ENCODE measurements around the gene ADGRV1. TPM values are rescaled to one million over a fixed set of nuclear protein-coding genes. Genes with fewer than 3 reads are reported as not detected.

ADGRV1 gene
- polyA plus RNA-seq, 1 donor from 2014 or later = not detected

- Mint-ChIP-seq H3K9me3 (peaks cover 0 to 3% (median 1%) of the 10 kb centered on the region in 3 donors), H3K4me3 (no peak overlapping the region), H3K27me3 (no peaks in the 10 kb centered on the region), H3K36me3 (no peaks in the 10 kb centered on the region), H3K4me1 (no peaks in the 10 kb centered on the region), H3K27ac (no peak overlapping the region)
These were observed 567.3 kb downstream of the ADGRV1 start for GRCh38 chr5:91125916-91126315.

GRCh38 chr5:91126448-91126847 is 567.9 kb downstream of the ADGRV1 start:
- Mint-ChIP-seq H3K4me1 (no peaks in the 10 kb centered on the region), H3K27ac (no peak overlapping the region), H3K36me3 (no peaks in the 10 kb centered on the region), H3K9me3 (peaks cover 0 to 3% (median 1%) of the 10 kb centered on the region in 3 donors), H3K4me3 (no peak overlapping the region), H3K27me3 (no peaks in the 10 kb centered on the region)

- no peaks in the 10 kb centered on the region for H3K4me1 Mint-ChIP-seq
- peaks cover 0 to 3% (median 1%) of the 10 kb centered on the region in 3 donors for H3K9me3 Mint-ChIP-seq
- no peak overlapping the region for H3K4me3 Mint-ChIP-seq
- H3K27me3 Mint-ChIP-seq = peaks cover 1% of the 10 kb centered on the region
- H3K36me3 Mint-ChIP-seq = no peaks in the 10 kb centered on the region
- no peak overlapping the region for H3K27ac Mint-ChIP-seq
These were observed 568.3 kb downstream of the ADGRV1 start for GRCh38 chr5:91126888-91127287.

- Mint-ChIP-seq H3K36me3 (no peaks in the 10 kb centered on the region), H3K4me1 (peaks cover 0 to 3% (median under 1%) of the 10 kb centered on the region in 3 donors), H3K27ac (no peak overlapping the region), H3K27me3 (peaks cover 1% of the 10 kb centered on the region), H3K9me3 (peaks cover 0 to 3% (median 1%) of the 10 kb centered on the region in 3 donors), H3K4me3 (no peak overlapping the region)
These were observed 569.0 kb downstream of the ADGRV1 start for GRCh38 chr5:91127456-91128081.

DNA sequence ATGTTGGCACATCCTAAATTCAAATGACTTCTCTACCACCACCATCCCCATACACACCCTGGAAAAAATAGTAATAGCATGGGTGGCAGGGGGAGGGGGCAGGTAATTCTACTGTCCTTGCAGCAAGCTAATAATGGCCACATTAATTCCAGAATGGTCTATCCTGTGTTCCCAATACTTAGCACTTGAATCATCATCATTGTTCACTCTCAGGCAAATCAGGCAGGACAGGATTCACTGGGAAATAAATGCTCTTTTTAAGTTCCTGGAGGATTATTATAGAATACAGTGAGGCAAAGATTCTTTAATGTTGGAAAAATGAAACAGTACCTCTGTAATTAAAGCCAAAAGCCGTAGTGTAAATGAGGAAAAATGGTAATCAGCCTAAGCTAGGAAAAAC is 570.0 kb downstream of the ADGRV1 start:
- Mint-ChIP-seq H3K27ac (peak overlapping the region in 1 of 3 donors; percentile 6), H3K27me3 (peaks cover 1% of the 10 kb centered on the region)

DNA sequence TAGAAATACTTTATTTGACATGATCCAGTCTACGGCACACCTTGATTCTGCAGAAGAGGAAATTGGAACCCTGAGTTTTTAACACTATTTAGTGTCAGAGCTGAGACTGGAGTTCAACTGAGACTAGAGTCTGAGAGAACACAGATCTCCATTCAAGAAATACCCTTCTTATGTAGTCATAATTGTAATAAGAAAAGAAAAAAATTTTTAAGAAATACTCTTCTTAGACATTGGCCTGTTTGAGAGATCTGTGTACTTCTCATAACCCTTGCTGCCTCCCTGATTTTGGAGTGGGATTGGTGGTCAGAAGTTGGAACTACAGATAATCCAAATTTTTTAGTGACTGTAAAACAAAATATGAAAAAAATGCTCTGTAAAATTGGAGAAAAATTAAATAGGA is 571.2 kb downstream of the ADGRV1 start:
- Mint-ChIP-seq H3K4me1 (peaks cover 0 to 6% (median 3%) of the 10 kb centered on the region in 3 donors), H3K27ac (no peak overlapping the region), H3K27me3 (peaks cover 1% of the 10 kb centered on the region), H3K4me3 (no peak overlapping the region), H3K9me3 (peaks cover 0 to 3% (median 0%) of the 10 kb centered on the region in 3 donors), H3K36me3 (no peaks in the 10 kb centered on the region)

More for the DNA sequence above, 570.0 kb downstream of the ADGRV1 start:
- Mint-ChIP-seq H3K4me1 (peaks cover 0 to 6% (median 3%) of the 10 kb centered on the region in 3 donors), H3K4me3 (no peak overlapping the region), H3K36me3 (no peaks in the 10 kb centered on the region), H3K9me3 (peaks cover 0 to 3% (median 0%) of the 10 kb centered on the region in 3 donors)

- H3K36me3 Mint-ChIP-seq = no peaks in the 10 kb centered on the region
- peaks cover 0 to 3% (median 0%) of the 10 kb centered on the region in 3 donors for H3K9me3 Mint-ChIP-seq
- no peak overlapping the region for H3K27ac Mint-ChIP-seq
- peaks cover 0 to 6% (median 3%) of the 10 kb centered on the region in 3 donors for H3K4me1 Mint-ChIP-seq
- H3K4me3 Mint-ChIP-seq = no peak overlapping the region
- peaks cover 1% of the 10 kb centered on the region for H3K27me3 Mint-ChIP-seq
These were observed 572.2 kb downstream of the ADGRV1 start for GRCh38 chr5:91130759-91131158.

DNA sequence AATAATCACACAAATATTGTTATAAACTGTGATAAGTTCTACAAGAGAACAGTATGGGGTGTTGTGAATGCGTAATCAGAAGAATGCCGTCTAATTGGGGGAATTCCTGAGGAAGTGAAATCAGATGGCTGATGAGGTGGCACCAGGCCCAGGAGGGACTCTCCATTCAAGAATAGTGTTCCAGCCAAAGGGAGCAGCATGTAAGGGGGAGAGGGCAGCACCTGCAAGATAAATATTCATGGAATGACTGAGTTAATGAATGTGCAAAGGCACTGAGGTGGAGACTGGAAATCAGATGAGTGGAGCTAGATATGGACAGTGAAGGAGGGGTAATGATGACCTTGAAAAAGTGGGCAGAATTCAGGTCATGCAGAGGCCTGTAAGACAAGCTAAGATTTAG is 574.0 kb downstream of the ADGRV1 start:
- Mint-ChIP-seq H3K4me3 (no peak overlapping the region), H3K4me1 (peaks cover 0 to 6% (median 3%) of the 10 kb centered on the region in 3 donors), H3K36me3 (no peaks in the 10 kb centered on the region), H3K9me3 (peaks cover 0 to 3% (median 0%) of the 10 kb centered on the region in 3 donors), H3K27ac (peak overlapping the region in 1 of 3 donors; percentile 3), H3K27me3 (peaks cover 1% of the 10 kb centered on the region)

GRCh38 chr5:91133183-91133582 is 574.6 kb downstream of the ADGRV1 start:
- Mint-ChIP-seq H3K27ac (no peak overlapping the region), H3K4me3 (no peak overlapping the region), H3K4me1 (peaks cover 0 to 6% (median 3%) of the 10 kb centered on the region in 3 donors), H3K9me3 (peaks cover 0 to 3% (median 0%) of the 10 kb centered on the region in 3 donors), H3K27me3 (peaks cover 1% of the 10 kb centered on the region), H3K36me3 (no peaks in the 10 kb centered on the region)

- peaks cover 1% of the 10 kb centered on the region for H3K27me3 Mint-ChIP-seq
- peaks cover 0 to 6% (median 3%) of the 10 kb centered on the region in 3 donors for H3K4me1 Mint-ChIP-seq
- no peaks in the 10 kb centered on the region for H3K36me3 Mint-ChIP-seq
- no peak overlapping the region for H3K4me3 Mint-ChIP-seq
- peaks cover 0 to 2% (median 0%) of the 10 kb centered on the region in 3 donors for H3K9me3 Mint-ChIP-seq
- no peak overlapping the region for H3K27ac Mint-ChIP-seq
These were observed 577.1 kb downstream of the ADGRV1 start for GRCh38 chr5:91135475-91136248.

GRCh38 chr5:91136271-91136670 is 577.7 kb downstream of the ADGRV1 start:
- Mint-ChIP-seq H3K9me3 (no peaks in the 10 kb centered on the region), H3K27ac (no peak overlapping the region), H3K36me3 (no peaks in the 10 kb centered on the region), H3K4me1 (peaks cover 0 to 6% (median 3%) of the 10 kb centered on the region in 3 donors), H3K27me3 (peaks cover 1% of the 10 kb centered on the region), H3K4me3 (no peak overlapping the region)

DNA sequence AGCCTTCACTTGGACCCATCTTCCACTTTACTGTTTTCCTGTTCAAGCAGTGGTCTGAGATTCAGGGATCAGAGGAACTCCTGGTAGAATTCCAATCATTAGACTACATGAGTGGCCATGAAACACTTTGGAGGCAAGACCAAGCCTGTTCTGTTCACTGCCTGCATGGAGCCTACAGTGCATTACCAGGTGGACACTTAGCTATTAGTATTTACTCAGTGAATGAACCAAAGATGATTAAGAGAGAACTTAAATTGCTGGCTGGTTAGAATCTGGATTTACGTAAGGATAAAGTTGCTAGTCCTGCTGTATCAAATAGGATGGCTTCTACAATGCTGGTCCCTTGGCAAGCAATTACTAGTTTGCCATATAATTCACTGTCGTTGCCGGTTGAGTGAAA is 579.0 kb downstream of the ADGRV1 start:
- Mint-ChIP-seq H3K27ac (no peak overlapping the region), H3K4me3 (no peak overlapping the region), H3K9me3 (no peaks in the 10 kb centered on the region), H3K4me1 (peaks cover 0 to 2% (median 1%) of the 10 kb centered on the region in 3 donors), H3K36me3 (no peaks in the 10 kb centered on the region), H3K27me3 (no peaks in the 10 kb centered on the region)

- H3K4me1 Mint-ChIP-seq = no peaks in the 10 kb centered on the region
- no peak overlapping the region for H3K27ac Mint-ChIP-seq
- H3K4me3 Mint-ChIP-seq = no peak overlapping the region
- no peaks in the 10 kb centered on the region for H3K36me3 Mint-ChIP-seq
- H3K27me3 Mint-ChIP-seq = no peaks in the 10 kb centered on the region
- H3K9me3 Mint-ChIP-seq = no peaks in the 10 kb centered on the region
These were observed 581.1 kb downstream of the ADGRV1 start for GRCh38 chr5:91139572-91140200.

- Mint-ChIP-seq H3K36me3 (no peaks in the 10 kb centered on the region), H3K27me3 (no peaks in the 10 kb centered on the region), H3K4me3 (no peak overlapping the region), H3K27ac (no peak overlapping the region), H3K4me1 (no peaks in the 10 kb centered on the region), H3K9me3 (no peaks in the 10 kb centered on the region)
These were observed 582.1 kb downstream of the ADGRV1 start for GRCh38 chr5:91140657-91141056.

DNA sequence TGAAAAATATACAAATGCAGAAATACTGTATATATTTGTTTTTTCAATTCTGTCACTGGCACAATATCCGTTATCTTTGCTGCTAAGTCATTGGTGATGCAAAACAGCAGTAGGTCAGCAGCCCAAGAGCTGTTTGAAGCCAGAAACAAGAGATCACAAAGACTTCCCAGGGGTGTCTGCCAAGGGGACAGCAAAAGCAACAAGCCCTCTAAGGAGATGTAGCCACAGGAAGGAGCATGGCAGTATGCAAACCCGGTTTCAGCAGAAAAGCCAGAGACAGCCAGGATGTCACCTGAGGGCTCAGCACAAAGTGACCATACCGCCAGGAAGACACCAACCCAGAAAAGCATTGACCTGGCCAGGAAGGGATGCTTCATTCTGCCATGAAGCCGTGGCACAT is 583.0 kb downstream of the ADGRV1 start:
- Mint-ChIP-seq H3K4me3 (no peak overlapping the region), H3K4me1 (no peaks in the 10 kb centered on the region), H3K27me3 (no peaks in the 10 kb centered on the region), H3K36me3 (no peaks in the 10 kb centered on the region), H3K27ac (no peak overlapping the region), H3K9me3 (no peaks in the 10 kb centered on the region)

Data from IgD-negative memory B cell (primary cell).